ENCODE data around the gene SHROOM3. TPM values are rescaled to one million over a fixed set of nuclear protein-coding genes. Genes with fewer than 3 reads are reported as not detected.

Gene SHROOM3
- total RNA-seq, 2 donors from 2014 or later = 56.7 to 96.0 TPM

GRCh38 chr4:76554630-76555029 is 119.6 kb downstream of the SHROOM3 start:
- no peak for ATAC-seq
- Histone ChIP-seq H3K27me3 (no peaks in the 10 kb centered on the region), H3K36me3 (replicated peaks in 1 of 2; ENCODE audit: insufficient read depth in 1 of 2, low read depth in 2 of 2) (no peaks in the 10 kb centered on the region), H3K4me3 (no peak overlapping the region), H3K9me3 (no peaks in the 10 kb centered on the region), H3K4me1 (peaks cover 4% of the 10 kb centered on the region), H3K27ac (no peak overlapping the region)
- intact Hi-C loops (cut with DNase I) = no loop called here
- no peak for DNase-seq
- 91 to 95% methylated on average over 10 of the region's 10 CpGs for WGBS, 2 donors
- TF ChIP-seq CTCF (IDR thresholded peaks at IDR 0.05) (no peak), POLR2A (IDR thresholded peaks at IDR 0.05) (no peak)

GRCh38 chr4:76556452-76556851 is 121.4 kb downstream of the SHROOM3 start:
- ATAC-seq = no peak
- DNase-seq = no peak
- intact Hi-C loops (cut with DNase I) = no loop called here
- no peaks in the 10 kb centered on the region for H3K36me3 ChIP-seq (replicated peaks in 1 of 2; ENCODE audit: insufficient read depth in 1 of 2, low read depth in 2 of 2)
- H3K4me3 ChIP-seq = no peak overlapping the region
- no peaks in the 10 kb centered on the region for H3K9me3 ChIP-seq
- WGBS, 2 donors = 92 to 100% methylated on average over 1 of the region's 1 CpG
- H3K27ac ChIP-seq = no peak overlapping the region
- no peak for TF ChIP-seq POLR2A (IDR thresholded peaks at IDR 0.05)
- no peak for TF ChIP-seq CTCF (IDR thresholded peaks at IDR 0.05)
- no peaks in the 10 kb centered on the region for H3K27me3 ChIP-seq
- H3K4me1 ChIP-seq = no peaks in the 10 kb centered on the region

GRCh38 chr4:76558396-76559235 is 123.6 kb downstream of the SHROOM3 start:
- intact Hi-C loops (cut with DNase I) = no loop called here

GRCh38 chr4:76559236-76560071 is 124.4 kb downstream of the SHROOM3 start:
- H3K27me3 ChIP-seq = no peaks in the 10 kb centered on the region
- peaks cover 14% of the 10 kb centered on the region for H3K4me1 ChIP-seq
- WGBS, 2 donors = 81 to 83% methylated on average over 13 of the region's 13 CpGs
- no peak for DNase-seq
- no peak overlapping the region for H3K4me3 ChIP-seq
- intact Hi-C loops (cut with DNase I) = no loop called here
- H3K9me3 ChIP-seq = no peaks in the 10 kb centered on the region
- no peak overlapping the region for H3K27ac ChIP-seq
- ATAC-seq = no peak
- no peak for TF ChIP-seq CTCF (IDR thresholded peaks at IDR 0.05)
- no peak for TF ChIP-seq POLR2A (IDR thresholded peaks at IDR 0.05)
- no peaks in the 10 kb centered on the region for H3K36me3 ChIP-seq (replicated peaks in 1 of 2; ENCODE audit: insufficient read depth in 1 of 2, low read depth in 2 of 2)

More at GRCh38 chr4:76558396-76559235, 123.6 kb downstream of the SHROOM3 start:
- Histone ChIP-seq H3K27me3 (no peaks in the 10 kb centered on the region), H3K9me3 (no peaks in the 10 kb centered on the region), H3K27ac (no peak overlapping the region), H3K4me3 (no peak overlapping the region), H3K4me1 (peaks cover 6% of the 10 kb centered on the region), H3K36me3 (replicated peaks in 1 of 2; ENCODE audit: insufficient read depth in 1 of 2, low read depth in 2 of 2) (no peaks in the 10 kb centered on the region)
- ATAC-seq = no peak
- no peak for DNase-seq
- 66 to 83% methylated on average over 5 of the region's 5 CpGs for WGBS, 2 donors
- TF ChIP-seq POLR2A (IDR thresholded peaks at IDR 0.05) = no peak
- no peak for TF ChIP-seq CTCF (IDR thresholded peaks at IDR 0.05)

All from body of pancreas (tissue), 4 donors.